GM18951 (cell line): ENCODE results near the gene DOCK9.
"Not testable (repeated sequence)": the region's sequence is repeated elsewhere in the genome, so short reads cannot be mapped to it uniquely, and the experiment has no call there.

ENCODE experiments used
- POLR2A ChIP-seq: IDR thresholded peaks from 4 replicates; pipeline ENCODE4 v1.6.1; 2011; ENCODE audit warnings: mild to moderate bottlenecking; ENCODE audit not compliant: insufficient read length, insufficient read depth; ENCODE audit errors: extremely low read depth
- in situ Hi-C: fragments of 300-500 bp; cut with MboI; formaldehyde crosslinking; loops from one replicate; pipeline ENCODE4 v1.12.0; 2022; ENCODE audit warnings: low sequenced_read_pairs, mixed read lengths, inconsistent platforms; ENCODE audit not compliant: unreplicated experiment

Gene DOCK9

GRCh38 chr13:98761126-98761985 is 216.5 kb downstream of the DOCK9 start:
- no peak for TF ChIP-seq POLR2A
- in situ Hi-C loops: no loop called here

- in situ Hi-C loops: no loop called here
- no peak for TF ChIP-seq POLR2A
Measured at GRCh38 chr13:98755729-98756128, 222.1 kb downstream of the DOCK9 start.

GRCh38 chr13:98755116-98755515 is 222.7 kb downstream of the DOCK9 start:
- TF ChIP-seq POLR2A: no peak
- in situ Hi-C loops: no loop called here

- in situ Hi-C loops: not testable (repeated sequence)
Measured at GRCh38 chr13:98754468-98754867, 223.4 kb downstream of the DOCK9 start.

GRCh38 chr13:98752467-98753290 is 225.2 kb downstream of the DOCK9 start, which contains the start of gene SLC15A1:
SLC15A1 (minus strand) TSS chr13:98752672; CDS start chr13:98752598, 74 bp downstream.
- in situ Hi-C loops: no loop called here
- no peak for TF ChIP-seq POLR2A

GRCh38 chr13:98751861-98752466 is 225.9 kb downstream of the DOCK9 start:
- in situ Hi-C loops: no loop called here
- TF ChIP-seq POLR2A: no peak

GRCh38 chr13:98751367-98751782 is 226.5 kb downstream of the DOCK9 start:
- in situ Hi-C loops: no loop called here
- TF ChIP-seq POLR2A: no peak

GRCh38 chr13:98749501-98749900 is 228.4 kb downstream of the DOCK9 start:
- TF ChIP-seq POLR2A: no peak
- in situ Hi-C loops: no loop called here

GRCh38 chr13:98746968-98747367 is 230.9 kb downstream of the DOCK9 start:
- in situ Hi-C loops: no loop called here

More at GRCh38 chr13:98746968-98747367, 230.9 kb downstream of the DOCK9 start:
- TF ChIP-seq POLR2A: no peak
